Fibroblast of pulmonary artery (primary cell): Measurements from ENCODE around the gene AP1B1.
A peak's percentile ranks its signal among the peaks of the same experiment; 100 is the strongest.
"Not testable (repeated sequence)": the region's sequence is repeated elsewhere in the genome, so short reads cannot be mapped to it uniquely, and the experiment has no call there.

ENCODE experiments used
- DNase-seq: peaks from one replicate; pipeline ENCODE4 v3.0.0-alpha.2; 2010; ENCODE audit warnings: low read depth
- H3K4me3 ChIP-seq: replicated peaks from 2 replicates; pipeline ENCODE4 v1.5.1; 2011; ENCODE audit warnings: low read depth, mild to moderate bottlenecking, control low read depth, low read length, moderate library complexity
- CTCF ChIP-seq: IDR thresholded peaks from 2 replicates; pipeline ENCODE4 v1.5.1; 2011; ENCODE audit warnings: mild to moderate bottlenecking, control low read depth, low read length, inconsistent platforms; ENCODE audit errors: missing control alignments

The AP1B1 gene

DNA sequence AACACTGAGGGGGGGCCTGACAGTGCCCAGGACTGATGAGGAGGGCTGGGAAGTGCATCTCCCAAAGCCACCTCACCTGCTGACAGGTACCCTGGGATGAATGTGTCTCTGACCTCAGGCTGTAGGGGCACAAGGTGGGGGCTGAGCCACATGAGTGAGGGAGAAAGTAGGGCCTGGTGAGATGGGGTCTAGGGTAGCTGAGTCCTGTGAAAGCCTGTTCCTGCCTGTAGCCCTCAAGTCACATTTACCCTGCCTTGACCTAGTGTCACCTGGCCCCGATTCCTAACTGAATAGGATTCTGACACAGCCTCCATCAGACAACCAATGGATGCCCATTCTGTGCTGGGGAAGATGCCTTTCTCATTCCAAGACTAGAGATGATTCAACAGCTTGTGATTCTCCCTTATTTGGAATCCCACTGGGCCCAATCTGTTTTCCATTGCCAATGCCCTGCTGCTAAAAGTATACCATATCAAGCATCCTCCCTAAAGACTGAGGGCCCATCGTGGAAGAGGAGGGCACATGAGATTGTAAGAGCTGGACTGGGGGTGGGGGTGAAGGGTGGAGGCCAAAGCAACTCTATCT, 38.9 kb upstream of the AP1B1 start:
- H3K4me3 ChIP-seq, result no peak overlapping the region
- TF ChIP-seq CTCF, result no peak
- no peak for DNase-seq

- no peak overlapping the region for H3K4me3 ChIP-seq
- TF ChIP-seq CTCF, result no peak
- no peak for DNase-seq
Measured at GRCh38 chr22:29426476-29426875, 38.1 kb upstream of the AP1B1 start.

- not testable (repeated sequence) for H3K4me3 ChIP-seq, DNase-seq
Measured at GRCh38 chr22:29418704-29419103, 30.3 kb upstream of the AP1B1 start.

DNA sequence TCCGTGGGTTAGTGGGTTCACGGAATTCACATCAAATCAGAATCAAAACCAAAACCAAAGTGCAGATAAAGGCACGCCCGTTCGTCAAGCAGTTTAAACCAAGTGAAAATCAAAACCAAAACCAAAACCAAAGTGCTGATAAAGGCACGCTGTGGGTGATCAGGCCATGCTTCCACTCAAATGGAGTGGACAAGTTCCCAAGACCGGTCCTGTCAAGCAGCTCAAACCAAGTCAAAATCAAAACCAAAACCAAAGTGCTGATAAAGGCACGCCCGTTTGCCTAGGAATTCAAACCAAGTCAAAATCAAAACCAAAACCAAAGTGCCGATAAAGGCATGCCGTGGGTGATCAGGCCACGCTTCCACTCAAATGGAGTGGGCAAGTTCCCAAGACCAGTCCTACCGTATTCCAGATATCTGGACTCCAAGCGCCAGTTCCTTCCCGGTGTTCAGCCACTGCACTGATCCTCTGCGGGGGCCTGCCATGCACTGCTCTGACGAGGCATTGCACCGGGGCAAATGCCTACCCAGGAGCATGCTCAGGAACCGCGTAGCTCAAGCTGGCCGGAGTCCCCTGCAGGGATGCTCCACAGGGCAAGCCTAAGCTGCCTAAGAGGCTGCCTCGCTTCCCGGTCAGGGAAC, 26.7 kb upstream of the AP1B1 start:
- peak overlapping the region; percentile 29 for H3K4me3 ChIP-seq
- DNase-seq, result not testable (repeated sequence)

- not testable (repeated sequence) for H3K4me3 ChIP-seq, DNase-seq
- peak; percentile 28 for TF ChIP-seq CTCF
Measured at GRCh38 chr22:29412772-29413171, 24.4 kb upstream of the AP1B1 start.

- not testable (repeated sequence) for H3K4me3 ChIP-seq, DNase-seq
Measured at GRCh38 chr22:29411569-29412211, 23.3 kb upstream of the AP1B1 start.

GRCh38 chr22:29408940-29409339, 20.6 kb upstream of the AP1B1 start:
- no peak for DNase-seq
- no peak for TF ChIP-seq CTCF
- no peak overlapping the region for H3K4me3 ChIP-seq

GRCh38 chr22:29401538-29401937, 13.2 kb upstream of the AP1B1 start:
- not testable (repeated sequence) for H3K4me3 ChIP-seq, DNase-seq

GRCh38 chr22:29400576-29400975, 12.2 kb upstream of the AP1B1 start:
- DNase-seq, result no peak
- no peak overlapping the region for H3K4me3 ChIP-seq
- TF ChIP-seq CTCF, result no peak
